HepG2 (cell line): ENCODE results near the gene CDH23. TPM values are rescaled to one million over a fixed set of nuclear protein-coding genes. Genes with fewer than 3 reads are reported as not detected.

Experiments used
- ELF4 ChIP-seq: sonication (generic); formaldehyde crosslinking; IDR thresholded peaks from 2 replicates; pipeline ENCODE4 v1.5.0; 2020; ENCODE audit warnings: missing genetic modification reagents, mild to moderate bottlenecking, moderate library complexity, borderline replicate concordance
- HNF4G ChIP-seq, 2 experiments: sonication (generic) in 1 of 2; formaldehyde crosslinking in 1 of 2; IDR thresholded peaks; 2 replicates each; pipeline versions ENCODE4 v1.4.0 to v1.6.1; 2011 to 2020; ENCODE audit warnings: borderline replicate concordance in 2 of 2, low read depth in 2 of 2, mild to moderate bottlenecking in 2 of 2, low read length in 1 of 2, missing genetic modification reagents in 1 of 2, moderate library complexity in 1 of 2
- KDM4B ChIP-seq: sonication (generic); formaldehyde crosslinking; IDR thresholded peaks from 2 replicates; pipeline ENCODE4 v1.4.0; 2020; ENCODE audit warnings: missing genetic modification reagents
- NFYB ChIP-seq: sonication (generic); formaldehyde crosslinking; IDR thresholded peaks from 2 replicates; pipeline ENCODE4 v1.4.0; 2020; ENCODE audit warnings: missing genetic modification reagents
- PHB2 ChIP-seq: fragments of 450-650 bp; IDR thresholded peaks from 2 replicates; pipeline ENCODE4 v1.6.1; 2018; ENCODE audit not compliant: partially characterized antibody
- RXRB ChIP-seq: IDR thresholded peaks from 2 replicates; pipeline ENCODE4 v1.6.1; 2016; ENCODE audit warnings: borderline replicate concordance, missing genetic modification reagents, missing compliant biosample characterization
- SATB2 ChIP-seq: sonication (generic); formaldehyde crosslinking; IDR thresholded peaks from 2 replicates; pipeline ENCODE4 v1.5.0; 2020; ENCODE audit warnings: missing genetic modification reagents
- ZNF550 ChIP-seq: sonication (generic); formaldehyde crosslinking; IDR thresholded peaks from 2 replicates; pipeline ENCODE4 v1.4.0; 2020; ENCODE audit warnings: mild to moderate bottlenecking, missing genetic modification reagents, borderline replicate concordance
- ZNF558 ChIP-seq: sonication (generic); formaldehyde crosslinking; IDR thresholded peaks from 2 replicates; pipeline ENCODE4 v1.9.0; 2022; ENCODE audit warnings: mild to moderate bottlenecking, missing genetic modification reagents, borderline replicate concordance
- polyA plus RNA-seq, 8 experiments: library from polyadenylated mRNA; depleted of rRNA in 3 of 8; stranded (reverse) in 7 of 8; unstranded in 1 of 8; fragments of >200 nt; fragmentation: Illumina TruSeq in 4 of 8; extraction: Trizol in 4 of 8; gene quantifications; 2 replicates each; pipeline versions ENCODE4 v1.2.1 to v1.2.3, GENCODE V29; 2011 to 2016; ENCODE audit warnings: low read depth in 4 of 8, missing spikeins in 1 of 8, mixed read lengths in 1 of 8; ENCODE audit not compliant: insufficient read depth in 1 of 8
- total RNA-seq, 5 experiments: library from RNA; depleted of rRNA; stranded (reverse); fragments of >200 nt; fragmentation: Illumina TruSeq; extraction: Trizol; gene quantifications; 2 replicates each; pipeline ENCODE4 v1.2.3, GENCODE V29; 2016; ENCODE audit warnings: low read depth in 1 of 5
- TF ChIP-seq, protein P1 (sequence below): sonication (generic); formaldehyde crosslinking; IDR thresholded peaks from 2 replicates; pipeline ENCODE4 v1.5.1; 2020; ENCODE audit warnings: mild to moderate bottlenecking, moderate library complexity, missing genetic modification reagents
- TF ChIP-seq, protein P2 (sequence below): sonication (generic); formaldehyde crosslinking; IDR thresholded peaks from 2 replicates; pipeline ENCODE4 v1.5.0; 2020; ENCODE audit warnings: mild to moderate bottlenecking, missing genetic modification reagents, borderline replicate concordance
- TF ChIP-seq, protein P3 (sequence below): sonication (generic); formaldehyde crosslinking; IDR thresholded peaks from 2 replicates; pipeline ENCODE4 v1.8.1; 2023; ENCODE audit warnings: mild to moderate bottlenecking, moderate library complexity, missing genetic modification reagents
- TF ChIP-seq, protein P4 (sequence below): IDR thresholded peaks from 2 replicates; pipeline ENCODE4 v1.6.1; 2018; ENCODE audit warnings: missing genetic modification reagents, mild to moderate bottlenecking, missing compliant biosample characterization
- TF ChIP-seq, protein P5 (sequence below): sonication (generic); formaldehyde crosslinking; IDR thresholded peaks from 2 replicates; pipeline ENCODE4 v1.4.0; 2020; ENCODE audit warnings: missing genetic modification reagents, borderline replicate concordance

The CDH23 gene
- total and polyA plus RNA-seq, 2 of the 13 experiments (the other 11 are each of a cell fraction or from before 2014, with no cell fraction given) = 0.13 TPM; not detected in 1

DNA sequence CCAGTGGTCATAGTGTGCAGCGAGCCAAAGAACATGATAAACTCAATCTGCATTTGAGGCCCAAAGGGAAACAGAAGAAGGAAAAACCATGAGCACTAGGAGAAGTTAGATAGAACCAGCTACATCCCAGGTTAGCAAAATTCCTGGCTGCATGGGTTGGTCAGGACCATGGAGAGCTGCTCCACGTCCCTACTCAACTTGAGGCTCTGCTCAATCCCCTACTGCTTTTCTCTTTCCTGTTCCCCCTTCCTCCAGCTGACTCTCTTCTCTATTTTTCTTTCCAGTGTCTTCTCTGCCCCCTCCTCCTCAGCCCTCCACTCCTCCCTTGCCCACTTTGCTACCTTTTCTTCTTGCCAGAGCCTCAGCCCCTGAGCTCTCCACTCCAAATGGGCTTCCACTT, 398.5 kb downstream of the CDH23 start (continued):
- TF ChIP-seq, protein P1, sequence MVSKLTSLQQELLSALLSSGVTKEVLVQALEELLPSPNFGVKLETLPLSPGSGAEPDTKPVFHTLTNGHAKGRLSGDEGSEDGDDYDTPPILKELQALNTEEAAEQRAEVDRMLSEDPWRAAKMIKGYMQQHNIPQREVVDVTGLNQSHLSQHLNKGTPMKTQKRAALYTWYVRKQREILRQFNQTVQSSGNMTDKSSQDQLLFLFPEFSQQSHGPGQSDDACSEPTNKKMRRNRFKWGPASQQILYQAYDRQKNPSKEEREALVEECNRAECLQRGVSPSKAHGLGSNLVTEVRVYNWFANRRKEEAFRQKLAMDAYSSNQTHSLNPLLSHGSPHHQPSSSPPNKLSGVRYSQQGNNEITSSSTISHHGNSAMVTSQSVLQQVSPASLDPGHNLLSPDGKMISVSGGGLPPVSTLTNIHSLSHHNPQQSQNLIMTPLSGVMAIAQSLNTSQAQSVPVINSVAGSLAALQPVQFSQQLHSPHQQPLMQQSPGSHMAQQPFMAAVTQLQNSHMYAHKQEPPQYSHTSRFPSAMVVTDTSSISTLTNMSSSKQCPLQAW (CRISPR knock-in tag) = no peak
- TF ChIP-seq, protein P2, sequence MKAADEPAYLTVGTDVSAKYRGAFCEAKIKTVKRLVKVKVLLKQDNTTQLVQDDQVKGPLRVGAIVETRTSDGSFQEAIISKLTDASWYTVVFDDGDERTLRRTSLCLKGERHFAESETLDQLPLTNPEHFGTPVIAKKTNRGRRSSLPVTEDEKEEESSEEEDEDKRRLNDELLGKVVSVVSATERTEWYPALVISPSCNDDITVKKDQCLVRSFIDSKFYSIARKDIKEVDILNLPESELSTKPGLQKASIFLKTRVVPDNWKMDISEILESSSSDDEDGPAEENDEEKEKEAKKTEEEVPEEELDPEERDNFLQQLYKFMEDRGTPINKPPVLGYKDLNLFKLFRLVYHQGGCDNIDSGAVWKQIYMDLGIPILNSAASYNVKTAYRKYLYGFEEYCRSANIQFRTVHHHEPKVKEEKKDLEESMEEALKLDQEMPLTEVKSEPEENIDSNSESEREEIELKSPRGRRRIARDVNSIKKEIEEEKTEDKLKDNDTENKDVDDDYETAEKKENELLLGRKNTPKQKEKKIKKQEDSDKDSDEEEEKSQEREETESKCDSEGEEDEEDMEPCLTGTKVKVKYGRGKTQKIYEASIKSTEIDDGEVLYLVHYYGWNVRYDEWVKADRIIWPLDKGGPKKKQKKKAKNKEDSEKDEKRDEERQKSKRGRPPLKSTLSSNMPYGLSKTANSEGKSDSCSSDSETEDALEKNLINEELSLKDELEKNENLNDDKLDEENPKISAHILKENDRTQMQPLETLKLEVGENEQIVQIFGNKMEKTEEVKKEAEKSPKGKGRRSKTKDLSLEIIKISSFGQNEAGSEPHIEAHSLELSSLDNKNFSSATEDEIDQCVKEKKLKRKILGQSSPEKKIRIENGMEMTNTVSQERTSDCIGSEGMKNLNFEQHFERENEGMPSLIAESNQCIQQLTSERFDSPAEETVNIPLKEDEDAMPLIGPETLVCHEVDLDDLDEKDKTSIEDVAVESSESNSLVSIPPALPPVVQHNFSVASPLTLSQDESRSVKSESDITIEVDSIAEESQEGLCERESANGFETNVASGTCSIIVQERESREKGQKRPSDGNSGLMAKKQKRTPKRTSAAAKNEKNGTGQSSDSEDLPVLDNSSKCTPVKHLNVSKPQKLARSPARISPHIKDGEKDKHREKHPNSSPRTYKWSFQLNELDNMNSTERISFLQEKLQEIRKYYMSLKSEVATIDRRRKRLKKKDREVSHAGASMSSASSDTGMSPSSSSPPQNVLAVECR (CRISPR knock-in tag) = no peak
- TF ChIP-seq ZNF550 (no peak), ELF4 (CRISPR knock-in tag) (no peak), ZNF558 (CRISPR knock-in tag) (no peak), NFYB (no peak), SATB2 (CRISPR knock-in tag) (0 out of 2 replicates have a peak, but pooled peaks have one; percentile 25), PHB2 (no peak), HNF4G (IDR thresholded peaks at IDR 0.05; ENCODE audit: borderline replicate concordance, low read depth, low read length) (no peak), HNF4G (CRISPR knock-in tag; IDR thresholded peaks at IDR 0.05; ENCODE audit: borderline replicate concordance, low read depth) (no peak), KDM4B (no peak), RXRB (CRISPR knock-in tag) (0 out of 2 replicates have a peak, but pooled peaks have one; percentile 20)
- TF ChIP-seq, protein P3, sequence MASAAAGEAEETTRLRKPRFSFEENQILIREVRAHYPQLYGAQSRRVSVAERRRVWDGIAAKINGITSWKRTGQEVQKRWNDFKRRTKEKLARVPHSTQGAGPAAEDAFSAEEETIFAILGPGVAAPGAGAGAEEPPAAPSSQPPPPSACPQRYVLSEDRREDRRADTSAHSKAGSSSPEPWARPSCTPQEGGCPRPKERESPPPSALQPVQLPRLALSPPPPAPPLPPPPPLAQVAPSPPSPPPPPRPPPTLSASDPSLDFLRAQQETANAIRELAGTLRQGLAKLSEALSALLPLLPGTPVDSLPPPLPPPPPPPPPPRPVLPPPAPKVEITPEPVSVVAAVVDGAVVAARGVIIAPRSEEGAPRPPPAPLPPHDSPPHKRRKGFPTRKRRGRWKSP (CRISPR knock-in tag) = no peak
- TF ChIP-seq, protein P4, sequence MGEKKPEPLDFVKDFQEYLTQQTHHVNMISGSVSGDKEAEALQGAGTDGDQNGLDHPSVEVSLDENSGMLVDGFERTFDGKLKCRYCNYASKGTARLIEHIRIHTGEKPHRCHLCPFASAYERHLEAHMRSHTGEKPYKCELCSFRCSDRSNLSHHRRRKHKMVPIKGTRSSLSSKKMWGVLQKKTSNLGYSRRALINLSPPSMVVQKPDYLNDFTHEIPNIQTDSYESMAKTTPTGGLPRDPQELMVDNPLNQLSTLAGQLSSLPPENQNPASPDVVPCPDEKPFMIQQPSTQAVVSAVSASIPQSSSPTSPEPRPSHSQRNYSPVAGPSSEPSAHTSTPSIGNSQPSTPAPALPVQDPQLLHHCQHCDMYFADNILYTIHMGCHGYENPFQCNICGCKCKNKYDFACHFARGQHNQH (CRISPR knock-in tag) = 0 out of 2 replicates have a peak, but pooled peaks have one; percentile 25
- TF ChIP-seq, protein P5, sequence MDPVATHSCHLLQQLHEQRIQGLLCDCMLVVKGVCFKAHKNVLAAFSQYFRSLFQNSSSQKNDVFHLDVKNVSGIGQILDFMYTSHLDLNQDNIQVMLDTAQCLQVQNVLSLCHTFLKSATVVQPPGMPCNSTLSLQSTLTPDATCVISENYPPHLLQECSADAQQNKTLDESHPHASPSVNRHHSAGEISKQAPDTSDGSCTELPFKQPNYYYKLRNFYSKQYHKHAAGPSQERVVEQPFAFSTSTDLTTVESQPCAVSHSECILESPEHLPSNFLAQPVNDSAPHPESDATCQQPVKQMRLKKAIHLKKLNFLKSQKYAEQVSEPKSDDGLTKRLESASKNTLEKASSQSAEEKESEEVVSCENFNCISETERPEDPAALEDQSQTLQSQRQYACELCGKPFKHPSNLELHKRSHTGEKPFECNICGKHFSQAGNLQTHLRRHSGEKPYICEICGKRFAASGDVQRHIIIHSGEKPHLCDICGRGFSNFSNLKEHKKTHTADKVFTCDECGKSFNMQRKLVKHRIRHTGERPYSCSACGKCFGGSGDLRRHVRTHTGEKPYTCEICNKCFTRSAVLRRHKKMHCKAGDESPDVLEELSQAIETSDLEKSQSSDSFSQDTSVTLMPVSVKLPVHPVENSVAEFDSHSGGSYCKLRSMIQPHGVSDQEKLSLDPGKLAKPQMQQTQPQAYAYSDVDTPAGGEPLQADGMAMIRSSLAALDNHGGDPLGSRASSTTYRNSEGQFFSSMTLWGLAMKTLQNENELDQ (CRISPR knock-in tag) = no peak
- TF ChIP-seq, all 625 proteins: peak for 24
